Panc1 (cell line): ENCODE results near the gene POLR3GL.

Experiments
- CTCF ChIP-seq: fragments of 450-650 bp; IDR thresholded peaks from 2 replicates; pipeline ENCODE4 v1.5.1; 2017; ENCODE audit warnings: mild to moderate bottlenecking
- REST ChIP-seq, 2 experiments: IDR thresholded peaks; 2 replicates each; pipeline ENCODE4 v1.6.1; 2011 to 2012; ENCODE audit warnings: low read depth in 2 of 2, control low read depth in 1 of 2, low read length in 1 of 2, mild to moderate bottlenecking in 1 of 2, moderate library complexity in 1 of 2; ENCODE audit not compliant: insufficient read depth in 1 of 2

- TF ChIP-seq REST (IDR thresholded peaks at IDR 0.05; ENCODE audit: insufficient read depth in 1 of 2, low read depth in 2 of 2, low read length in 1 of 2), result no peak
- TF ChIP-seq CTCF, result no peak
These were observed 46.9 kb upstream of the POLR3GL start for GRCh38 chr1:145917595-145917994.
